Keratinocyte (primary cell): ENCODE data around the gene AIG1.

Experiments used
- EZH2 ChIP-seq: IDR thresholded peaks from one replicate; pipeline ENCODE4 v1.6.1; 2012; ENCODE audit warnings: inconsistent platforms, mild to moderate bottlenecking, low read length, moderate library complexity
- TF ChIP-seq, protein P1 (sequence below), 3 experiments: IDR thresholded peaks in 1 of 3; conservative IDR thresholded peaks in 1 of 3; optimal IDR thresholded peaks in 1 of 3; 2 replicates in 2 of 3; 3 replicates in 1 of 3; pipeline versions ENCODE3 to v1.5.1; 2011; ENCODE audit warnings: low read length in 3 of 3, mild to moderate bottlenecking in 3 of 3, moderate library complexity in 2 of 3, control low read depth in 1 of 3, inconsistent platforms in 1 of 3; ENCODE audit not compliant: insufficient read depth in 2 of 3; ENCODE audit errors: extremely low read depth in 1 of 3

DNA sequence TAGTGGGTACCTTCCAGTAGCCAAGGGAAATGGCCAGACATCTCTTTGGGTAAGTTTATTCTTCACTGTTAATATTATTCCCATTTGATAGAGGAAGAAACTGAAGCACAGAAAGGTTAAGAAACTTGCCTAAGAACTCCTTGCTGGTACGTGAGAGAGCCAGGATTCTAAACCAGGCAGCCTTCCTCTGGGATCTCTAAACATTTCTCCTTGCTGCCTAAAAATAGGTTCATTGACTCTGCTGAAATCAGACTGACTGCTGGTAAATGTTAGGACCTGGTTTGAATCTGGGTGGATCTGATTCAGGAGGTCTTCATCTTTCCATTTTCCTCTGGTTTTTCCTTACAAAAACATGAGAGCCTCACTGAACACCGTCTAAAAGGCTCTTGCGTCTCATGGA, 186.9 kb downstream of the AIG1 start:
- TF ChIP-seq, protein P1, sequence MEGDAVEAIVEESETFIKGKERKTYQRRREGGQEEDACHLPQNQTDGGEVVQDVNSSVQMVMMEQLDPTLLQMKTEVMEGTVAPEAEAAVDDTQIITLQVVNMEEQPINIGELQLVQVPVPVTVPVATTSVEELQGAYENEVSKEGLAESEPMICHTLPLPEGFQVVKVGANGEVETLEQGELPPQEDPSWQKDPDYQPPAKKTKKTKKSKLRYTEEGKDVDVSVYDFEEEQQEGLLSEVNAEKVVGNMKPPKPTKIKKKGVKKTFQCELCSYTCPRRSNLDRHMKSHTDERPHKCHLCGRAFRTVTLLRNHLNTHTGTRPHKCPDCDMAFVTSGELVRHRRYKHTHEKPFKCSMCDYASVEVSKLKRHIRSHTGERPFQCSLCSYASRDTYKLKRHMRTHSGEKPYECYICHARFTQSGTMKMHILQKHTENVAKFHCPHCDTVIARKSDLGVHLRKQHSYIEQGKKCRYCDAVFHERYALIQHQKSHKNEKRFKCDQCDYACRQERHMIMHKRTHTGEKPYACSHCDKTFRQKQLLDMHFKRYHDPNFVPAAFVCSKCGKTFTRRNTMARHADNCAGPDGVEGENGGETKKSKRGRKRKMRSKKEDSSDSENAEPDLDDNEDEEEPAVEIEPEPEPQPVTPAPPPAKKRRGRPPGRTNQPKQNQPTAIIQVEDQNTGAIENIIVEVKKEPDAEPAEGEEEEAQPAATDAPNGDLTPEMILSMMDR (optimal IDR thresholded peaks at IDR 0.05 in 1 of 3, IDR thresholded peaks at IDR 0.05 in 1 of 3, conservative IDR thresholded peaks at IDR 0.05 in 1 of 3; ENCODE audit: extremely low read depth in 1 of 3, insufficient read depth in 2 of 3, low read length in 3 of 3), result no peak
- TF ChIP-seq EZH2, result no peak
